ENCODE measurements around the gene JAML.

- TF ChIP-seq EZH2 (IDR thresholded peaks at IDR 0.05) (no peak), POLR2AphosphoS5 (IDR thresholded peaks at IDR 0.05; ENCODE audit: borderline replicate concordance, low read depth, low read length) (no peak), FOXP2 (optimal IDR thresholded peaks at IDR 0.05; ENCODE audit: control extremely low read depth, extremely low read length, insufficient read depth) (no peak)
Observed at GRCh38 chr11:118155776-118156530, 68.9 kb downstream of the JAML start.

All from SK-N-MC (cell line).